GM18507 (cell line): ENCODE results near the gene ABLIM3.

Experiments
- DNase-seq: peaks from one replicate; pipeline ENCODE4 v3.0.0; 2011; ENCODE audit warnings: low read depth; ENCODE audit not compliant: insufficient read length; ENCODE audit errors: extremely low spot score
- FAIRE-seq: peaks from 2 replicates; lab custom pipeline; 2011; peaks lifted over from hg19 to GRCh38; lab: Jason Lieb, UNC

ABLIM3 gene

DNA sequence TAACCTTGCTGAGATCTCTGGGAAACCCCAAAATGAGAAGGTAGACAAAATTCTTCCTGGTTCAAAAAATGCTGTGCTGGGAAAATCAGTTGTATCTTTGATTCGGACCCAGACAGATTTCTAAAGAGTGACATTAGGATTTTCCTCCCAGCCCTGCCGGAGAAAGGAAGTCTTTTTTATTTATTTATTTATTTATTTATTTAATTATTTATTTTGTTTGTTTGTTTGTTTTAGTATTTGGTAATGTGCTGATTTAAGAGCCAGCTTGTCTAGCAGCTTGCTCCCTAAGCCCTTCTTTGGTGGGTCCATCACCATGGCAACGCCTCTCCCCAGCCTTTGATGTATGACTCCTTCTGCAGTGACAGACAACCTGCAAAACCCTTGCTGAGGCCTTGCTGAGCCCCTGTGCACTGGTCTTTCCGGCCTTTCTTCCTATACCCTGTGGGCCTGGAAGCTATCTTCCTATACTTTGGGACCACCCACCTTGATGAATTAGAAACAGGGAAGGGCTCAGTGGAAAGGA lies 69.7 kb downstream of the ABLIM3 start:
- DNase-seq, result no peak
- no peak for FAIRE-seq

GRCh38 chr5:149211566-149211965 lies 70.3 kb downstream of the ABLIM3 start:
- DNase-seq (no peak), FAIRE-seq (no peak)

- DNase-seq (no peak), FAIRE-seq (no peak)
Measured at GRCh38 chr5:149212198-149212951, 71.1 kb downstream of the ABLIM3 start.

DNA sequence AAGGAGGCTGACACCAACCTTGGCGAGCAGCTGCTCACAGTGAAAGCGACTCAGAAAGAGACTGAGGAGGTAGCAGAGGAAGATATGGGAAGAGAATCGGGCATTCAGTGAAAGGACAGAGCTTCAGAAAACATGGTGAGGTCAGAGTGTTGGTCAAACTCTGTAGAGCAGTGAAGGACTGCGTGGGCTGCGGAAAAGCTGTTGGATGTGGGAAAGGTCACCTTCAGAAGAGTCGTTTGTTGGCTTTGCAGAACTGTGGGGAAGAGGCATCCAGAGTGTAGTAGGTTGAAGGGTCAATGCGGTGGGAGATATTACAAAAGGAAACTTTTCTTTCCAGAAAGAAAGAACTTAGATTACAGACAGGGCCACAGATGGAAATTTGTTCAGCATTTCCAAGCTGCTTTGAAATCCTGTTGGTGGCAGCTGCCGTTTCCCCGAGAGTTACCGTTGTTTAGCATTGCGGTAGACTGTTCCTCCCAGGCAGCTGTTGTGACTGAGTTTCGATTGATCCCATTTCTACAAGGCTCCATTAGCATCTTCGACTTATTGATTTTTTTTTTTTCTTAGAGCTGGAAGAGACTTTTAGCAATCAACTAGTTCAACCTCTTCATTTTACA lies 72.1 kb downstream of the ABLIM3 start:
- FAIRE-seq, result no peak
- no peak for DNase-seq

- DNase-seq, result no peak
- no peak for FAIRE-seq
Measured at GRCh38 chr5:149215478-149216090, 74.3 kb downstream of the ABLIM3 start.

DNA sequence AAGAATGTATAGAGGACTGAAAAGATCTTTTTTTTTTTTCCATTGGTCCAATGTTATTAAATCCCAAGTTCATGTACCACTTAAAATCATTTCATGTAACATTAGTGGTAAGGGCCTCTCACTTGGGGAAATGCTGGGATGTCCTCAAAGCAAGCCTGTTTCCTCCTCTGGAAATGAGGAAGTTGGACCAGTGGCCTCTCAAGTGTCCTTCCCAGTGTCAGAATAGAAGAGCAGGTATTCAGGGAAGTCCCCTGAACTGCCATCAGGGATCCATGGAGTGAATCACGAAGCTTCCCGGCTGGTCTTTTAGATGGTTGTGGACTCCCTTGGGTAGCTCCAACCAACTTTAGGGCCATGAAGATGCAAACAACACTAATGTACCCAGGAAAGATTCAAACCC lies 75.2 kb downstream of the ABLIM3 start:
- FAIRE-seq (no peak), DNase-seq (no peak)

DNA sequence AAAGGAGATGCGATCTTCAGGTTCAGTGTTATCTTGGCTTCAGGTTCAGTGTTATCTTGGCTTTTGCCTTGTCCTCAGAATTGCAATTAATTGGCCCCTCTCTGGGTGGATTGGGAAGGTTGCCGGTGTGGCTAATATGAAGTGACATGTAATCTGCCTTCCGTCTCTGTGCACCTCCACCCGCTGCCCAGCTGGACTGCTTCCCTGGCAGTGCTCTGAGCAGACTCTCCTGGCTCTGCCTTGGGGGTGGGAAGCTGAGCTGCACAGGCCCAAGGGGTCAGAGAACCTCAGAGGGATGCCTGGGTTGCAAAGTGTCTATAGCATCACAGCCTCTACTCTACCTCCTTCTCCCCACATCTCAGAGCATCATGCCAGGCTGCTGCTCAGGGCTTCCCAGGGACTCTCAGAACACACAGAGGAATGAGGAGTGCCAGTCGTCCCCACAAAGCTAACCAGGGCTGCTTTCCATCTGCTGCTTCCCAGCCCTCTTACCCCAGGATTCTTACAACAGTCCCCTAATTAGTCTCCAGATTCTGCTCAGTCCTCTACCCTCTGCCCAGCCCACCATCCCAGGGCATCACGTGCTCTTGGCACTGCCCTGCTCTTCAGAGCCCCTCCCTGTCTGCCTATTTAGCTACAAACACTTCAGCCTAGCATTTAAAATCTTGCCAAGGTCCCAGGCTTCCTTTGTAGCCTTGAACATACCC lies 76.0 kb downstream of the ABLIM3 start:
- DNase-seq (no peak), FAIRE-seq (no peak)

GRCh38 chr5:149217803-149218155 lies 76.5 kb downstream of the ABLIM3 start:
- DNase-seq (no peak), FAIRE-seq (no peak)

- DNase-seq, result no peak
- no peak for FAIRE-seq
Measured at GRCh38 chr5:149219584-149219983, 78.3 kb downstream of the ABLIM3 start.

GRCh38 chr5:149220750-149221149 lies 79.5 kb downstream of the ABLIM3 start:
- FAIRE-seq, result no peak
- no peak for DNase-seq

- no peak for FAIRE-seq
Measured at GRCh38 chr5:149221326-149221725, 80.0 kb downstream of the ABLIM3 start.

GRCh38 chr5:149221731-149222342 lies 80.5 kb downstream of the ABLIM3 start:
- DNase-seq (no peak), FAIRE-seq (no peak)

More at GRCh38 chr5:149221326-149221725, 80.0 kb downstream of the ABLIM3 start:
- no peak for DNase-seq

- DNase-seq (no peak), FAIRE-seq (no peak)
Measured at GRCh38 chr5:149223081-149223848, 82.0 kb downstream of the ABLIM3 start.

DNA sequence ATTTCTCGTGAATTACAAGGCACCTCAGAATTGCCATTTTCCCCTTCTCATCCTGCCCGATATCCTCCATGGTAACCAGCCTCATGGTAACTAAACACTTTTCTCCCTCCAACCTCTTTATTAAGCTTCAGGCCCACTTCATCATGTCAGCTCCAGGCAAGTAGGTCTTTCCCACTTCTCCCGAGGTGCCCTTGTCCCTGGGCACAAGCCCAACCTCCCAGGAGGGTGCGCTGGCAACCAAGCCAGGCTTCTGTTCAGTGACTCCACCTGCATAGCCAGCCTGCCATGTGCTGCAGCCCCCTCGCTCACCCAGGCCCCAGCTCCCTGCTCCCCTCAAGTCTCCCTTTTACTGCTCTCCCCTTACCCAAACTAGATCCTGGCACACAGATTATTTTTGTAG lies 83.0 kb downstream of the ABLIM3 start:
- DNase-seq (no peak), FAIRE-seq (no peak)

GRCh38 chr5:149227168-149227826 lies 86.0 kb downstream of the ABLIM3 start:
- DNase-seq (no peak), FAIRE-seq (no peak)

DNA sequence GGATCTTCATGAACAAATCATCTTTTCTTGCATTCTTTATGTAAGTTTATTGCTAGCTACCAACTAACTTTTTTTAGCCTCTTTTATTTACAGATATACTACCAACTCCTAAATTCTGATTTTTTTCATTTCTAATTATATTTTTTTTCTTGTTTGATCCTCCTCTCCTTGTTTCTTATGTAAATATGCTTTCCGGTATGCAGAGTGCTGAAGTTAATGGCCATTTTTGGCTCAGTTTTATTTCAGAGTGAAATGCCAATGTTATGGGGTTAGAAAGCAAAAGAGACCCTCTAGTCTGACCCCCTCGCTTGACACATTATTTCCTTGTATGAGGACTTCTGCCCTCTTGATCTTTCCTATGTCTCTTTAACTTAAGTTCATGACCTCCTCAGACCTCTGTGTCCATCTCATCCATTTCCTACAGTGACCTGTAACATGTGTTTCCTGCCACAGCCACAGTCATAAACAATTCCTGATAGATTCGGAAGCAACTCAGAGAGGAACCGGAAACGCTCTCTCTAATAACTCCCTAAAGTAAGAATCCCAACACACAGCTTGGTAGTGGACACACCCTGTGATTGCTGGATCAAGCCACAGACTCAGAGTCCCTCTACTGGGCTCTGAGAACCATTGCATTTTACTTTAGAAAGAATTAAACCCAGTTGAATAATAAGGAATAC lies 87.5 kb downstream of the ABLIM3 start:
- FAIRE-seq (no peak), DNase-seq (no peak)

- no peak for DNase-seq
Measured at GRCh38 chr5:149229298-149229937, 88.1 kb downstream of the ABLIM3 start.

DNA sequence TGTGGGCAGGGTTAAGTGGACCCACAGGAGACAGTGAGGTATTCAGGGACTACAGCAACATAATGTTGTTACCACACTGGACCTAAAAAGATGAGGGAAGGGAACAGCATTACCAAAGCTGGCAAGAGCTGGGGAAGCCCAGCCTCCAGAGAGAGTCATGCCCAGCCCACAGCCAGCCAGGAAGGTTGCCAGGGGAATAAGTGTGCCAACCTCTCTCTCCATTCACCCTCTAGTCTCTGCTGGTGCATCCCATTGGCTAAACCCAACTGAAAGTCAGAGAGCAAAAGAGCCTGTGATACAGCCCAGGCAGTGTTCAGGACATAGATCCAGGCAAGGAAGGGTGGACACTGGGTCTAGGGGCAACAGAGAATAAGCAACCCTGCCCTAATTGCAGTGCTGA lies 94.5 kb downstream of the ABLIM3 start:
- DNase-seq (no peak), FAIRE-seq (no peak)

More at GRCh38 chr5:149229298-149229937, 88.1 kb downstream of the ABLIM3 start:
- FAIRE-seq, result no peak
